Skin of body (tissue), 2 donors: ENCODE measurements around the gene MTHFD2. TPM values are rescaled to one million over a fixed set of nuclear protein-coding genes. Genes with fewer than 3 reads are reported as not detected.
A peak's percentile ranks its signal among the peaks of the same experiment; 100 is the strongest.
"Not testable (repeated sequence)": the region's sequence is repeated elsewhere in the genome, so short reads cannot be mapped to it uniquely, and the experiment has no call there.

Source experiments
- DNase-seq: peaks from one replicate; lab custom pipeline; 2025; lab: John Stamatoyannopoulos, UW
- total RNA-seq: library from RNA; depleted of rRNA; stranded (reverse); fragments of >200 nt; gene quantifications from one replicate; pipeline ENCODE4 v1.2.3, GENCODE V29; 2014

The MTHFD2 gene
- total RNA-seq, 1 donor from 2014 or later, result 28.8 TPM

GRCh38 chr2:74197049-74197448 is 1.4 kb upstream of the MTHFD2 start:
- no peak for DNase-seq

- no peak for DNase-seq
These were observed 373 bp upstream of the MTHFD2 start for GRCh38 chr2:74198023-74198460.

- DNase-seq, result peak; percentile 65
These were observed 873 bp downstream of the MTHFD2 start for GRCh38 chr2:74199275-74199701.

DNA sequence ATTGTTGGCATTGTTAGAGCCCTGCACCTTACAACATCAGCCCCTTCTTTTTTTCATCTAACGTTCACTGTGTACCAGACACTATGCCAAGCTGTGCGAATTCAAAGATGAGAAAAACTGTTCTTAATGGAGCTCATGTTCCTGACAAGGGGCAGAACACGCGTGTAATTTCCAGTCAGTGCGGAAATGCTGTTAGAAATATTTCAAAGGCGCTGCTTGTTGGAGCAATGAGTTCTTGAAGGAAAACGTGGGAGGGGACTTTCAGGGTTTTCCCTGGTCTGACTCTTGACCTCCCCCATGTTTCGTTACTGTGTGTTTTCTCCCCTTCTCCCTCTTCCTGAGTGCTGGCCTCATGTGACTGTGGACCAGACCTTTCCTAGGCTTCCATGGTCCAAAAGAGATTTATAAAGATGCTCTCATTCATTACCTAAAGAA is 1.5 kb downstream of the MTHFD2 start:
- no peak for DNase-seq

DNA sequence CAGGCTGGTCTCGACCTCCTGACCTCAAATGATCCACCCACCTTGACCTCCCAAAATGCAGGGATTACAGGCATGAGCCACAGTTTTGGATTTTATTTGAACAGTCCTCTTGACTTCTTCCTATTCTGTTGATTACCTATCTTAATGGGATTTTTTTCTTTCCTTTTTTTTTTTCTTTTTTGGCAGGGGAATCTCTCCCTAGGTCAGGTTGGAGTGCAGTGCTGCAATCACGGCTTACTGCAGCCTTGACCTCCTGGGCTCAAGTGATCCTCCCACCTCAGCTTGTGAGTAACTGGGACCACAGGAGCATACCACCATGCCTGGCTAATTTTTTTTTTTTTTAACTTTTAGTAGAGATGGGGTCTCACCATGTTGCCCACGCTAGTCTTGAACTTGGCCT is 2.8 kb downstream of the MTHFD2 start:
- no peak for DNase-seq

DNA sequence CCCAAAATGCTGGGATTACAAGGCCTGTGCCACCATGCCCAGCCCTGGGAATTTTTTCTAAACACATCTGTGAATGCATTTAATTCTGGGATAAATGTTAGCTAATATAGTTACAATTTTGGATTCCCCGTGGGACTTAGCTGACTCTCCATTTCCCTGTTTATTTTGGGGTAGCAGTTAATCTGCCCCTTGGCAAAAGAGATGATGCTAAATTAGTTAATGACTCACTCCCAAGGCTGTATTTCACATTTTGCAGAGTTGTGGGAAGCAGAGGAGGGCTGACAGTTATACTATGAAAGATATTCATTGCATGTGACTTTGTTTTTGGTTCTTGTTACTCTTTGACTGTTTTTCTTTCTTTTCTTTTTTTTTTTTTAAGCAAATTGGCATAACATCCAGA is 3.2 kb downstream of the MTHFD2 start:
- DNase-seq, result peak; percentile 60

DNA sequence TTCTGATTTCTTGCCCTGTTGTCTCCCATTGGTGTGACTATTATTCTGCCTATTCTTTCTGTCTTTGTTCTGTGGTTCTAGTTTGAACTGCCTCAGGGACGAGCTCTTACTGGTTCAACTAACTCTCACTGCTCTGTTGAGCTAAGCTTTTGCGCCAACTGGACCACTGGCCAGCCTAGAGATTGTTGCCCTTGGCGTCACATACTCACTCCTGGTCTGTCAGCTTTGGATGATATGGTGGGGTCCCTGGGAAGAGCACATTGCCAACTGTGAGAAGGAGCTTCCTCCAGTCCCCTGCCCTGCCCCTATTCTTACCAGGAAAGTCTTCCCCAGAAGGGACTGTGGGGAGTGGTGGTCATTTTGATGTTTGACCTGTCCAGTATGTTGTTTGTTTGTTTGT is 6.0 kb downstream of the MTHFD2 start:
- DNase-seq, result no peak

- DNase-seq, result no peak
These were observed 6.7 kb downstream of the MTHFD2 start for GRCh38 chr2:74205113-74205512.

- DNase-seq, result no peak
These were observed 7.2 kb downstream of the MTHFD2 start for GRCh38 chr2:74205596-74205995.

- DNase-seq, result no peak
These were observed 7.8 kb downstream of the MTHFD2 start for GRCh38 chr2:74206180-74206688.

GRCh38 chr2:74212702-74213410 is 14.4 kb downstream of the MTHFD2 start:
- DNase-seq, result no peak

- not testable (repeated sequence) for DNase-seq
These were observed 17.4 kb downstream of the MTHFD2 start for GRCh38 chr2:74215771-74216170.

GRCh38 chr2:74216642-74217041 is 18.2 kb downstream of the MTHFD2 start:
- no peak for DNase-seq

- DNase-seq, result no peak
These were observed 21.6 kb downstream of the MTHFD2 start for GRCh38 chr2:74219846-74220486.

DNA sequence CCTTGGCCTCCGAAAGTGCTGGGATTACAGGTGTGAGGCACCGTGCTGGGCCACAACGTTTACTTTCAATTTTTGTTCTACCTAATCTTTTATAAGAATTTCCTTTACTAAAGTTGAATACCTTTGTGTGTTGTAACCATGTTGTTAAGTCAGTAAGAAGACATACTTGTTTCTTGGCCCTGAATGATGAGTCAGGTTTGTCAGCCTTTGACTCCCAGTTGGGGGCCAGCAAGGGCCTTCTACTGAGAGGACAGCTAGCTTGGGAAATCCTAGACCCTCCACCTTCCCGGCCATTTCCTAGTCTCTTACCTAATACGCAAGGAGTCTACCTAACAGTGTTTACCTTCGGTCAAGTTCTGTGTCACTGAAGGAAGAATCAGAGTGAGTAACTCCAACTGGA is 22.7 kb downstream of the MTHFD2 start:
- DNase-seq, result no peak

DNA sequence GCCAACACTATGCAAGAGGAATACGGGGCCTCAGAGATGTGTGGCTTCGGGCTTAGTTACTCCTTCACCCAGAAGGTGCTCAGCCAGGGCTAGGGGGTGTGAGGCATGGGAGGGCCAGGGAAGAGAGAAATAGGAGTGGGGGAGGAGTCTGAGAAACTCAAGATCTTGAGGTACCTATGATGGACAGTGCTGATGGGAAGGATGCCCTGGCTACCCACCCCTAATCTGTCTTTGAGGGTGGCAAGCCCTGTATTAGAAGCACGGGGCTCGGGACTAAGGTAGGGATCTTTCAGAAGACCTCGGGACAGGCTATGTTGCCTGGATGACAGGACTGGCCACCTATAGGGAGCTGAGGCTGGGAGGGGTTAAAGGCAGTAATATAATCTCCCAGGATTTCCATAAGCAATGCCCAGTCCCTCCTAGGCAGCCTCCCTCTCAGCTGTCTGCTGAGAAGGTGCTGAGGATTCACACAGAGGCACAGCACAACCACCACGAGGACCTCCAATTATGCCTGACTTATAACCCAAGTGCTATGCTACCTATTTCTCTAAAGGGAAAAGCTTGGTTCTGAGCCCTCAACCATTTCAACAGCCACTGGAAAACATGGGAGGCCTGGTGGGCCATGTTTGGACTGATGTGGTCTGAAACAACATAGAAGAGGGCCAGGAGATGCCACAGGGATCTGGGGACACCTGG is 23.3 kb downstream of the MTHFD2 start:
- no peak for DNase-seq

DNA sequence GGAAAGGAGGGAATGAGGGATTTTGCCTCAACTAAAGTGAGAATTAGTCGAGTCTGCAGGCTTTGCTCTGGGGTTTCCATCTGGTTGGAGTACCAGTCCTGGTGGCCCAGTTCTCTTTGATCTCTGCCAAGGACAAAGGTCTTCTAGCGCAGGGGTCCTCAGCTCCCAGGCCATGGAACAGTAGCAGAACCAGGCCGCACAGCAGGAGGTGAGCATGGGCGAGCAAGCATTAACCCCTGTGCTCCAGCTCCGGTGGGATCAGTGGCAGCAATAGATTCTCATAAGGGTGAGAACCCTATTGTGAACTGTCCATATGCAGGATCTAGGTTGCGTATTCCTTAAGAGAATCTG is 23.9 kb downstream of the MTHFD2 start:
- DNase-seq, result no peak

DNA sequence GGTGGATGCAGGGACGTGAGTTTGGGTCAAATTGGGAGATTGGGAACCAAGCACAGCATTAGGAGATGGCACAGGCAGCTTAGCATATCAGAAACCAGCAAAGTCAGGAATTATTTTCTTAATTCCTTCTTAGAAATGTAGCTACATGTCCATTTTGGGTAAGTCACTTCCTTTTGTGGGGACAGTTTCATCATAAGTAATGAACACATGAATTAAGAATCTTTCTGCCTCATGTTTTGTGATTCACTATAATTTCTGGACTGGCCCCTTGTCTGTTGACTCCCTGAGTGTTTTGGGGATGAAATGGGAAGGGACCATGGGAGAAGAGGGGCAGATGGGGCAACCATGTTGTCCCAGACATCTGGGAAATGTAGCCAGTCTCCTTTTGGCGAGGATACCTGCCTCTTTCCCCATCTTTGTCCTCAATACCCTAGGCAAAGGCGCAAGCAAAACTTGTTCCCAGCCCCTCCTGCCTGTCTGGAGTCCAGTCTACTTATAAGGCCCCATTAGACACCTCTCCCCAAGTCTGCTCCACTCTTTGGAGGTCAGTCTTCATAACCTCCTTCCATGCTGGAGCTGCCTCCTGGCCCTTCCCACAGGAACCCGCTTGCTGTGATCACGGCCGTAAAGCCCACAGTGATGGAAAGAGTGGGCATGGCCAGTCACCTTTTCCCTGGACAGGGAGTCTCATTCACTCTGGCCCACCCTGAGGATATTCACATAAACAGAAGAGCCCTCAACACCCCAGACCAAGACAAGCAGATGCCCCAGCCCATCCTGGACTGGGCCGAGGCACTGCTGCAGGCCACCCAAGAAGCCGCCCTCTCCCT is 25.7 kb downstream of the MTHFD2 start:
- DNase-seq, result no peak

GRCh38 chr2:74225698-74226459 is 27.5 kb downstream of the MTHFD2 start:
- no peak for DNase-seq

GRCh38 chr2:74226648-74227213 is 28.3 kb downstream of the MTHFD2 start:
- DNase-seq, result no peak
